GM18498 (cell line): ENCODE results near the gene SLC25A25.

Experiments used
- ATAC-seq: cut with Tn5 transposase; IDR thresholded peaks from one replicate; pipeline ENCODE4 v1.9.1; 2021; ENCODE audit warnings: mild to moderate bottlenecking, moderate library complexity; ENCODE audit not compliant: unreplicated experiment

SLC25A25 gene

GRCh38 chr9:128096616-128097536, 28.8 kb downstream of the SLC25A25 start:
- ATAC-seq: no peak

GRCh38 chr9:128097543-128098296, 29.7 kb downstream of the SLC25A25 start:
- ATAC-seq: no peak

- ATAC-seq: no peak
Observed at GRCh38 chr9:128098297-128099230, 30.5 kb downstream of the SLC25A25 start.

- no peak for ATAC-seq
Observed at GRCh38 chr9:128099231-128099931, 31.3 kb downstream of the SLC25A25 start.

DNA sequence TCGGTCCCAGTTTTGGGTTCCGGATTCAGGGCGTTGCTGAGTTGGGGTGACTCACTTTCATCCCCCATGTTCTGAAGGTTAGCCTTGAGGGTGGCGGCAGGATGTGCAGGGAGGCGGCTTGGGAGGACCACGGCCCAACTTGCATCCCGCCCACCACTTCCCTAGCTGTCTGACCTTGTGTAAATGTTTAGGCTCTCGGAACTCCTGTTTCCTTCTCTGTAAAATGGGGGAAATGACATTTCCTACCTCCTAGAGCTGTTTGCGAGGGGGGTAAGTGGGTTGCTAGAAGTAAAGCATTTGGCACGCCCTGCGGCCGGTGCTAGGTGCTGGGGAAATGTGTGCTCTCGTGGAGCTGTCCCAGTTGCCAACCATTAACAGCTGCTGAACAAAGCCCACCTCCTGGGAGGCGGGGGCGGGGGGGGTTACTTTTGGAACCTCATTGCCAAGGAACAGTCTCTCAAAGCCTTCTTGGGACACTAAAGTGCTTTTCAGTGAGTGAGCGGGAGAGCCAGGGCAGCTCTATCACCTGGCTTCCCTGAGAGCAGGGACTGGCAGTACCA, 32.0 kb downstream of the SLC25A25 start:
- no peak for ATAC-seq

- ATAC-seq: no peak
Observed at GRCh38 chr9:128100581-128100980, 32.5 kb downstream of the SLC25A25 start.

- no peak for ATAC-seq
Observed at GRCh38 chr9:128101231-128101661, 33.2 kb downstream of the SLC25A25 start.

GRCh38 chr9:128101690-128102089, 33.7 kb downstream of the SLC25A25 start:
- no peak for ATAC-seq

DNA sequence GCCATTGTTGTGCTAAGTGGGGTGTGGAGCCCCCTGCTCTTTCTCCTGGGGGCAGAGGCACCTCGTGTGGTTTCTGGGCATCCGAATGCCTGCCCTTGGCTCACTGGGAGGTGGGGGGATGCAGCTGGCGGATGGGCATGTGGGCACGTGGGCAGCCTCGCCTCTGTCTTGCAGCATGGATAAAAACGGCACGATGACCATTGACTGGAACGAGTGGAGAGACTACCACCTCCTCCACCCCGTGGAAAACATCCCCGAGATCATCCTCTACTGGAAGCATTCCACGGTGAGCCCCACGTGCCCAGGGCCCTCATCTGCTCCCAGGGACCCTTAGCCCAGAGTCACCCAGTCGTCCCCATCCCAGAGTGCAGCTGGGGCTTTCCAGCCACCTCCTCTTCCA, 34.2 kb downstream of the SLC25A25 start:
- ATAC-seq: no peak

DNA sequence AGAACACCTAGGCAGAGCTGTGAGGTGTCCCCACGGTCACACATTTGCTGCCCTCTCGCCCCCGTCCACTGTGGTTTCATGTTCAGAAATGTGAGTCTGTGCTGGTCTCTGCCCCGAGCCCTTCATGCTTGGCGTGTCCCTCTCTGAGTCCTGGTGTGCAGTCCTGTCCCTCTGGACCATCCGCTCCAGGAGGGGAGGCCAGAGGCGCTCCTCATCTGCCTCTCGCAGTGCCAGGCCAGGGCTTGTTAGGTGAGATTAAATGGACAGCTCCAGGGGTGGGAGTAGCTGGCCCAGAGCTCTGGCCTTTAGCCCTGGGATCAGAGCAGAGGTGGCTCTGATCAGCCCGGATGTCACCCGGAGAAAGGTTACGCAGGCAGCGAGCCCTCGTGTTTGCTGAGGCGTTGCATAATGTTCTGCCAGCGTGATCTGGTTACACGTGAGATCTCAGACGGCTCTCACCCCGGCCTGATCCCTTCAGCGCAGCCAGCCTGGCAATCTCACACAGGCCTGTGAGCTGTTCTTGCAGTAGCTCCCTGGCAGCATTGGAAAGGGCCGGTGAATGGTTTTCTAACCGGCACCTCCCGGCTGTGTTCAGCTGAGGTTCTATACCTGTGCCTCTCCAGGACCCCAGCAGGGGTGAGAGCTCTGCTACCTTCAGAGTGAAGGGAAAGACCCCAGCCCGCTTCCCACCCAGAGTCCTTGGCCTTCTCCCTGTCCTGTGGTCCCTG, 35.0 kb downstream of the SLC25A25 start:
- ATAC-seq: no peak

GRCh38 chr9:128103589-128103962, 35.5 kb downstream of the SLC25A25 start:
- no peak for ATAC-seq

DNA sequence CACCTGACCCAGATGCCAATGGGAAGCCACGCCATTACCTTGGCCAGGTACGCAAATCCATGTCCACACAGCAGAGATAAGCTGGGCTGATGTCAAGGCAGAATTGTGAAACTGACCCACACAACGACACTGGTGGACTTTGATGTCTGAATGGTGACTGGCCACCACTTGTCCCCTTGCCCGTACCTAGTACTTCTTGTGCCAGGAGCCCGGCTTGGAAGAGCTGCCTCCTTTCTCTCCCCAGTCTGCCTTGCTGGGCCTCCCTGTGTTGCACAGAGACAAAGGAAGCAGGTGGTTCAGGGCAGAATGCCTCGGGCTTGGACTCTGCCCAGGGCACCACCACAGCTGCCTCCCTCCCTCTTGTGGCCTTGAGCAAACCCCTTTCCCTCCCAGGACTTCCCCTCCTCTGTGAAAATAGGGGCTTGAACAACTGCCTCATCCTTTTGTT, 36.2 kb downstream of the SLC25A25 start:
- no peak for ATAC-seq

DNA sequence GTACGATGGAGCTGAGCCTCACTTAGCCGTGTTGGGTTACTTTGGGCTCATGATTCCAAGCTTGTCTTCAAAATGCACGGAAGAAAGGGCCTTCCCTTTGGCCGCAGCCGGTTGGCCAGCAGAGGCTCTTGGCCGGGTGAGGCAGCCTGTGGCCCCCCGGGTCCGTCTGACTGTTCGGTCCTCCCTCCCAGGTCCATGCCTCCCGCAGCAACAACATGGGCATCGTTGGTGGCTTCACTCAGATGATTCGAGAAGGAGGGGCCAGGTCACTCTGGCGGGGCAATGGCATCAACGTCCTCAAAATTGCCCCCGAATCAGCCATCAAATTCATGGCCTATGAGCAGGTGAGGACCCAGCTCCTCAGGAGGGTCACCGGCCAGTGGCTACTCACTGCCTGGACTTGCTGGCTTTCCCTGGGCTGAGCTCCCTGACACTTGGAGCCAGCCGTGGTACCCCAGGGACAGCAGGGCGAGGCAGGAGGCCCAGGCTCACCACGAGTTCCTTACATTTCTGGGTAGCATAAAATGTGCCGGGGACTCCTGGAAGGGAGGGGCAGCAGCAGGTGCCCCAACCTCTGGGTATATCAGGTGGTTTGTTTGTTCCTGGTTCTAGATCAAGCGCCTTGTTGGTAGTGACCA, 37.6 kb downstream of the SLC25A25 start:
- no peak for ATAC-seq

DNA sequence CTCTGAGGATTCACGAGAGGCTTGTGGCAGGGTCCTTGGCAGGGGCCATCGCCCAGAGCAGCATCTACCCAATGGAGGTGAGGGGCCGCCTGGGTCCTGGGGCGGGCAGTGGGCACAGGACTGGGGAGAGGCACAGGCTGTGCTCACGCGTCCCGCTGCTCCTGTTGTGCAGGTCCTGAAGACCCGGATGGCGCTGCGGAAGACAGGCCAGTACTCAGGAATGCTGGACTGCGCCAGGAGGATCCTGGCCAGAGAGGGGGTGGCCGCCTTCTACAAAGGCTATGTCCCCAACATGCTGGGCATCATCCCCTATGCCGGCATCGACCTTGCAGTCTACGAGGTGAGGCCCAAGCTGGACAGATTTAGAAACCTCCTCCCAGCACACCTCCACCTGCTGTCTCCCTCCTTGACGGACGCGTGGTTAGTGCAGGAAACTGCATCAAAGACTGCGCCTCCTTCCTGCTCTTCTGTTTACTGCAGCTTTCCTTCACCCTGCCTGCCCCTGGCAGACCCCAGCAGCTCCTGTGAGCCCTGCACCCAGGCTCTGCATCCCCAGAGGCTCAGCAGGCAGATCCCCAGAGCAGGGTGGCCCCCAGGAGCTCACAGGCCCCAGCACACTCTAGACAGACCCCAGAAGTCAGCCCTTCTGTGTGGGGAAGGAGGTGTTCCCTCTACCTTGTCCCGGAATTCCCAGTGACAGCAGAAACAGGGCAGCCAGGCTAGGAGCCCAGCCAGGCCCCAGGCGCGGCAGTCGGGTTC, 38.3 kb downstream of the SLC25A25 start:
- no peak for ATAC-seq

- ATAC-seq: no peak
Observed at GRCh38 chr9:128106940-128107467, 39.0 kb downstream of the SLC25A25 start.

- no peak for ATAC-seq
Observed at GRCh38 chr9:128107468-128108268, 39.6 kb downstream of the SLC25A25 start.
